ENCODE measurements around the gene TMEM131. TPM values are rescaled to one million over a fixed set of nuclear protein-coding genes. Genes with fewer than 3 reads are reported as not detected.

Gene TMEM131
- total RNA-seq, 1 donor from 2014 or later = 52.9 TPM

GRCh38 chr2:97741251-97741650, 254.5 kb downstream of the TMEM131 start:
- Mint-ChIP-seq H3K27me3 (ENCODE audit: low read depth) (no peaks in the 10 kb centered on the region), H3K27ac (no peak overlapping the region), H3K36me3 (peaks cover 10% of the 10 kb centered on the region), H3K4me3 (no peak overlapping the region), H3K9me3 (peaks cover 5% of the 10 kb centered on the region), H3K4me1 (peaks cover 17% of the 10 kb centered on the region)
- no peak for DNase-seq (ENCODE audit: low spot score in 2 of 2, unreplicated experiment in 2 of 2)
- TF ChIP-seq CTCF (IDR thresholded peaks at IDR 0.05; ENCODE audit: unreplicated experiment) = no peak

- Mint-ChIP-seq H3K27me3 (ENCODE audit: low read depth) (no peaks in the 10 kb centered on the region), H3K9me3 (peaks cover 5% of the 10 kb centered on the region), H3K4me1 (peaks cover 15% of the 10 kb centered on the region), H3K4me3 (peak overlapping the region; percentile 24), H3K36me3 (peaks cover 10% of the 10 kb centered on the region), H3K27ac (no peak overlapping the region)
- peak; percentile 63 for TF ChIP-seq CTCF (IDR thresholded peaks at IDR 0.05; ENCODE audit: unreplicated experiment)
- DNase-seq (ENCODE audit: low spot score in 2 of 2, unreplicated experiment in 2 of 2) = peak in 1 of 2 experiments; percentile 48
Observed at GRCh38 chr2:97740590-97741182, 255.1 kb downstream of the TMEM131 start.

- no peaks in the 10 kb centered on the region for H3K27me3 Mint-ChIP-seq (ENCODE audit: low read depth)
- H3K36me3 Mint-ChIP-seq = peaks cover 10% of the 10 kb centered on the region
- no peak for DNase-seq (ENCODE audit: low spot score in 2 of 2, unreplicated experiment in 2 of 2)
- peaks cover 11% of the 10 kb centered on the region for H3K4me1 Mint-ChIP-seq
- no peak for TF ChIP-seq CTCF (IDR thresholded peaks at IDR 0.05; ENCODE audit: unreplicated experiment)
- H3K9me3 Mint-ChIP-seq = peaks cover 5% of the 10 kb centered on the region
- no peak overlapping the region for H3K4me3 Mint-ChIP-seq
- no peak overlapping the region for H3K27ac Mint-ChIP-seq
Observed at GRCh38 chr2:97739893-97740245, 255.9 kb downstream of the TMEM131 start.

GRCh38 chr2:97739020-97739892, 256.5 kb downstream of the TMEM131 start:
- Mint-ChIP-seq H3K4me1 (peaks cover 11% of the 10 kb centered on the region), H3K4me3 (no peak overlapping the region), H3K27me3 (ENCODE audit: low read depth) (no peaks in the 10 kb centered on the region), H3K27ac (no peak overlapping the region), H3K9me3 (peaks cover 5% of the 10 kb centered on the region), H3K36me3 (peaks cover 7% of the 10 kb centered on the region)
- DNase-seq (ENCODE audit: low spot score in 2 of 2, unreplicated experiment in 2 of 2) = no peak
- TF ChIP-seq CTCF (IDR thresholded peaks at IDR 0.05; ENCODE audit: unreplicated experiment) = no peak

GRCh38 chr2:97738179-97739019, 257.3 kb downstream of the TMEM131 start:
- Mint-ChIP-seq H3K27ac (no peak overlapping the region), H3K27me3 (ENCODE audit: low read depth) (no peaks in the 10 kb centered on the region), H3K4me3 (no peak overlapping the region), H3K9me3 (no peaks in the 10 kb centered on the region), H3K4me1 (peaks cover 11% of the 10 kb centered on the region), H3K36me3 (no peaks in the 10 kb centered on the region)
- no peak for TF ChIP-seq CTCF (IDR thresholded peaks at IDR 0.05; ENCODE audit: unreplicated experiment)
- DNase-seq (ENCODE audit: low spot score in 2 of 2, unreplicated experiment in 2 of 2) = no peak

Data from mesothelial cell of epicardium (in vitro differentiated cells).